ENCODE results near the gene ADNP. TPM values are rescaled to one million over a fixed set of nuclear protein-coding genes. Genes with fewer than 3 reads are reported as not detected.

The ADNP gene
- total RNA-seq, 2 experiments from 2014 or later = 41.9 to 47.1 TPM

GRCh38 chr20:50930976-50931305 is 296 bp downstream of the ADNP start:
- Mint-ChIP-seq H3K4me1 (ENCODE audit: low read depth) (peaks cover 55% of the 10 kb centered on the region), H3K9me3 (no peaks in the 10 kb centered on the region), H3K4me3 (peak overlapping the region; percentile 93), H3K36me3 (ENCODE audit: low read depth) (peaks cover 77% of the 10 kb centered on the region), H3K27ac (peak overlapping the region; percentile 98), H3K27me3 (no peaks in the 10 kb centered on the region)
- CTCF ChIA-PET = interaction anchor here (1.1 to 4.2 kb wide), 13 partner anchors 10 to 140 kb away, joined by 3 to 63 read pairs (median 6); partner anchors contain the start of genes BCAS4, DPM1 and MOCS3
- Histone ChIP-seq H3K36me3 (ENCODE audit: insufficient read depth, low read length) (peaks cover 27% of the 10 kb centered on the region), H3K9me3 (ENCODE audit: control insufficient read depth in 1 of 2, insufficient read depth in 1 of 2, low read length in 2 of 2) (no peaks in the 10 kb centered on the region), H3K4me3 (ENCODE audit: low read length) (peak overlapping the region; percentile 71), H3K27me3 (ENCODE audit: control insufficient read depth in 1 of 2, insufficient read depth in 2 of 2, low read length in 2 of 2) (no peaks in the 10 kb centered on the region), H3K27ac (ENCODE audit: low read depth in 1 of 2, low read length in 2 of 2) (peak overlapping the region; percentile 100), H3K4me1 (ENCODE audit: insufficient read depth, low read length) (peaks cover 28% of the 10 kb centered on the region)
- intact Hi-C loops (cut with DNase I, micrococcal nuclease) = loop anchor here (1.0 to 10.0 kb wide), 6 partner anchors 27 to 1216 kb away; partner anchors contain the start of genes DPM1 (in 2 of the 2), MOCS3 (in 2 of the 2), B4GALT5 (in 1 of the 2) and CEBPB (in 1 of the 2)
- ATAC-seq (ENCODE audit: poor library complexity) = peak; percentile 37
- TF ChIP-seq, protein P1, sequence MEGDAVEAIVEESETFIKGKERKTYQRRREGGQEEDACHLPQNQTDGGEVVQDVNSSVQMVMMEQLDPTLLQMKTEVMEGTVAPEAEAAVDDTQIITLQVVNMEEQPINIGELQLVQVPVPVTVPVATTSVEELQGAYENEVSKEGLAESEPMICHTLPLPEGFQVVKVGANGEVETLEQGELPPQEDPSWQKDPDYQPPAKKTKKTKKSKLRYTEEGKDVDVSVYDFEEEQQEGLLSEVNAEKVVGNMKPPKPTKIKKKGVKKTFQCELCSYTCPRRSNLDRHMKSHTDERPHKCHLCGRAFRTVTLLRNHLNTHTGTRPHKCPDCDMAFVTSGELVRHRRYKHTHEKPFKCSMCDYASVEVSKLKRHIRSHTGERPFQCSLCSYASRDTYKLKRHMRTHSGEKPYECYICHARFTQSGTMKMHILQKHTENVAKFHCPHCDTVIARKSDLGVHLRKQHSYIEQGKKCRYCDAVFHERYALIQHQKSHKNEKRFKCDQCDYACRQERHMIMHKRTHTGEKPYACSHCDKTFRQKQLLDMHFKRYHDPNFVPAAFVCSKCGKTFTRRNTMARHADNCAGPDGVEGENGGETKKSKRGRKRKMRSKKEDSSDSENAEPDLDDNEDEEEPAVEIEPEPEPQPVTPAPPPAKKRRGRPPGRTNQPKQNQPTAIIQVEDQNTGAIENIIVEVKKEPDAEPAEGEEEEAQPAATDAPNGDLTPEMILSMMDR (IDR thresholded peaks at IDR 0.05) = no peak
- DNase-seq = peak in 3 of 14 experiments; percentile 73 to 93 (median 90)
- POLR2A ChIA-PET = interaction anchor here (0.8 to 7.9 kb wide), 23 partner anchors 10 to 994 kb away, joined by 3 to 157 read pairs (median 6); partner anchors contain the start of genes BCAS4, DPM1, MOCS3 and NFATC2

DNA sequence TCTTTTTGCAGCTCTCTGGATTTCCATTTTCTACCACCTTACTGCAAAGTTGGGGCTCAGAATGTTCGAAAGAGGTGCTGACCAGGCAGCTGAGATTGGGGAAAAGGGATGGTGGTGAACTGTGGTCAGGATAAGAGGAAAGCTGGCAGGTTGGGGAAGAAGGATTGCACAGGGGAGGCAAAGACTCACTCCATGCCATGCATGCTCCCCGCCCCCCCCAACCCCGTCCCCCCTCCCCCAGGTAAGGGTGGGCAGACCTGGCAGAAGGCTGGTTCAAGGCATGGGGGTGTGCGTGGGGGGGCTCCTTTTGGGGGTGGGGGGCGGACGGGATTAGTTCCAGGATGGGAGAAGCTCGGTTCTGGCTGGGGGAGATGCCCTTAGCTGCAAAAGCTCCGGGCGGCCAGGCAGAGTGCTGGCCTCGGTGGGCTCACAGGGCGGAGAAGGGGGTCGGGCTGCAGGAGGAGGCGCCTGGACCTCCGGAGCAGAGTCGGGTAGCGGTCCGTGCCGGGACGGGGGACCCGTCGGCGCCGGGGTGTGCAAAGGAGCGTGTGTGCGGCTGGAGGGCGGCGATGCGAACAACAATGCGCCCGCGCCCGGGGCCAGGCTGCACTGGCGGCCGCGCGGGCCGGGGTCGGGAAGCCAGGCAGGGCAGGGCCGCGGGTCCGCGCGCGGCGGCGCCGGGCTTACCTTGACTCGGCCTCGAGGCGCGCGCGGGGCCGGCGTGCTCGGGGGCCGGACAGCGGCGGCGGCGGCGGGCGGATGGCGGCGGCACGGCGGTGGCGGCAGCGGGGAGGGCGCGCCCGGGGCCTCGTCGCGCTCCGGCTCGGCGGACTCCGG is 880 bp downstream of the ADNP start:
- Mint-ChIP-seq H3K36me3 (ENCODE audit: low read depth) (peaks cover 77% of the 10 kb centered on the region), H3K9me3 (no peaks in the 10 kb centered on the region), H3K4me1 (ENCODE audit: low read depth) (peaks cover 61% of the 10 kb centered on the region), H3K27ac (peak overlapping the region; percentile 98), H3K27me3 (no peaks in the 10 kb centered on the region), H3K4me3 (peak overlapping the region; percentile 93)
- H3K9me3 ChIP-seq (ENCODE audit: control insufficient read depth in 1 of 2, insufficient read depth in 1 of 2, low read length in 2 of 2) = no peaks in the 10 kb centered on the region
- POLR2A ChIA-PET = interaction anchor here (0.6 to 7.9 kb wide), 19 partner anchors 10 to 994 kb away, joined by 3 to 157 read pairs (median 6); partner anchors contain the start of genes BCAS4, DPM1, MOCS3 and PARD6B
- intact Hi-C loops (cut with DNase I, micrococcal nuclease) = loop anchor here in 1 of 2 experiments (10.0 kb wide), 4 partner anchors 416 to 1216 kb away; partner anchors contain the start of genes B4GALT5, CEBPB, PTPN1 and UBE2V1
- peaks cover 26% of the 10 kb centered on the region for H3K36me3 ChIP-seq (ENCODE audit: insufficient read depth, low read length)
- TF ChIP-seq, protein P1 (IDR thresholded peaks at IDR 0.05) = no peak
- CTCF ChIA-PET = interaction anchor here (0.6 to 4.2 kb wide), 26 partner anchors 7 to 198 kb away, joined by 3 to 65 read pairs (median 8); partner anchors contain the start of genes BCAS4, DPM1 and MOCS3
- H3K4me3 ChIP-seq (ENCODE audit: low read length) = peak overlapping the region; percentile 71
- no peak for ATAC-seq (ENCODE audit: poor library complexity)
- DNase-seq = peak in 10 of 14 experiments; percentile 9 to 46 (median 19)
- H3K27ac ChIP-seq (ENCODE audit: low read depth in 1 of 2, low read length in 2 of 2) = peak overlapping the region in 1 of 2 donors; percentile 100
- peaks cover 34% of the 10 kb centered on the region for H3K4me1 ChIP-seq (ENCODE audit: insufficient read depth, low read length)
- no peaks in the 10 kb centered on the region for H3K27me3 ChIP-seq (ENCODE audit: control insufficient read depth in 1 of 2, insufficient read depth in 2 of 2, low read length in 2 of 2)
